IMR-90 (cell line): ENCODE measurements around the gene HS6ST3.

Source experiments
- CEBPB ChIP-seq: IDR thresholded peaks from 2 replicates; pipeline ENCODE4 v1.6.1; 2012; ENCODE audit warnings: low read depth, low read length, improper control_type of control experiment
- CTCF ChIP-seq: conservative IDR thresholded peaks from 2 replicates; pipeline ENCODE4 v1.5.1; 2012; ENCODE audit warnings: mild to moderate bottlenecking, low read depth, low read length, improper control_type of control experiment
- ELK1 ChIP-seq: fragments of 150-350 bp; IDR thresholded peaks from 2 replicates; pipeline ENCODE4 v1.6.1; 2016; ENCODE audit warnings: low read depth, mild to moderate bottlenecking, low read length, moderate library complexity, borderline replicate concordance
- MAFK ChIP-seq: IDR thresholded peaks from 2 replicates; pipeline ENCODE4 v1.6.1; 2012; ENCODE audit warnings: low read depth, low read length, improper control_type of control experiment
- MXI1 ChIP-seq: IDR thresholded peaks from 2 replicates; pipeline ENCODE4 v1.6.1; 2012; ENCODE audit warnings: low read depth, mild to moderate bottlenecking, low read length, moderate library complexity, borderline replicate concordance
- POLR2A ChIP-seq: IDR thresholded peaks from 2 replicates; pipeline ENCODE4 v1.6.1; 2012; ENCODE audit warnings: mild to moderate bottlenecking, low read depth, low read length
- RAD21 ChIP-seq: IDR thresholded peaks from 2 replicates; pipeline ENCODE4 v1.6.1; 2012; ENCODE audit warnings: low read length, improper control_type of control experiment
- RCOR1 ChIP-seq: IDR thresholded peaks from 2 replicates; pipeline ENCODE4 v1.6.1; 2012; ENCODE audit warnings: mild to moderate bottlenecking, low read length, improper control_type of control experiment; ENCODE audit not compliant: insufficient replicate concordance
- SMC3 ChIP-seq: fragments of 150-350 bp; IDR thresholded peaks from 2 replicates; pipeline ENCODE4 v1.6.1; 2016; ENCODE audit warnings: low read depth, mild to moderate bottlenecking, antibody characterized with exemption, low read length, moderate library complexity

- no peak for TF ChIP-seq ELK1
- no peak for TF ChIP-seq CTCF
- TF ChIP-seq POLR2A, result no peak
- no peak for TF ChIP-seq SMC3
- no peak for TF ChIP-seq RAD21
- TF ChIP-seq RCOR1, result no peak
- TF ChIP-seq CEBPB, result no peak
- no peak for TF ChIP-seq MXI1
- no peak for TF ChIP-seq MAFK
These were observed 385.2 kb downstream of the HS6ST3 start for GRCh38 chr13:96475103-96475502.
